A673 (cell line): ENCODE results near the gene MTOR. TPM values are rescaled to one million over a fixed set of nuclear protein-coding genes. Genes with fewer than 3 reads are reported as not detected.
"Not testable (repeated sequence)": the region's sequence is repeated elsewhere in the genome, so short reads cannot be mapped to it uniquely, and the experiment has no call there.

ENCODE experiments used
- BruUV-seq: library from RNA; stranded (reverse); fragments of 400-500 nt; replicated peaks from 2 replicates; lab custom pipeline; 2021; lab: Mats Ljungman, UMichigan
- CTCF ChIA-PET: fragments of 300-600 bp; sonication (Branson Sonifier 250); formaldehyde crosslinking; loops from one replicate; lab custom pipeline; 2022; ENCODE audit warnings: antibody characterized with exemption; lab: Charles Lee
- POLR2A ChIA-PET: fragments of 300-600 bp; sonication (Branson Sonifier 250); formaldehyde crosslinking; loops from one replicate; lab custom pipeline; 2022; ENCODE audit warnings: antibody characterized with exemption; ENCODE audit not compliant: low non-redundant PET; lab: Charles Lee
- DNase-seq: peaks from one replicate; pipeline ENCODE4 v3.0.0-alpha.2; 2015; ENCODE audit warnings: low spot score
- H3K27ac ChIP-seq: fragments of 200-600 bp; sonication (generic); 2 replicates; pipeline ENCODE4 v1.5.1; 2016; ENCODE audit warnings: mixed run types, low read depth, mild to moderate bottlenecking, mixed read lengths, antibody characterized with exemption, low read length; ENCODE audit not compliant: poor library complexity, severe bottlenecking
- H3K27me3 ChIP-seq: fragments of 200-600 bp; sonication (generic); replicated peaks from 2 replicates; pipeline ENCODE4 v1.6.1; 2017; ENCODE audit warnings: mixed run types, low read depth, mild to moderate bottlenecking, mixed read lengths, antibody characterized with exemption, low read length; ENCODE audit not compliant: insufficient read depth, poor library complexity
- H3K36me3 ChIP-seq: fragments of 200-600 bp; sonication (generic); 2 replicates; pipeline ENCODE4 v1.6.1; 2016; ENCODE audit warnings: mixed run types, mild to moderate bottlenecking, mixed read lengths, antibody characterized with exemption, low read length; ENCODE audit not compliant: insufficient read depth, poor library complexity, severe bottlenecking
- H3K4me1 ChIP-seq: fragments of 200-600 bp; sonication (generic); 2 replicates; pipeline ENCODE4 v1.6.1; 2017; ENCODE audit warnings: mixed run types, mild to moderate bottlenecking, mixed read lengths, antibody characterized with exemption, low read length; ENCODE audit not compliant: insufficient read depth, poor library complexity, severe bottlenecking
- H3K4me3 ChIP-seq: fragments of 200-600 bp; sonication (generic); 2 replicates; pipeline ENCODE4 v1.5.1; 2016; ENCODE audit warnings: low read depth, mixed run types, mild to moderate bottlenecking, mixed read lengths, low read length; ENCODE audit not compliant: poor library complexity, severe bottlenecking
- H3K9me3 ChIP-seq: fragments of 200-600 bp; sonication (generic); 2 replicates; pipeline ENCODE4 v1.6.1; 2016; ENCODE audit warnings: mixed run types, low read depth, mild to moderate bottlenecking, mixed read lengths, antibody characterized with exemption, low read length; ENCODE audit not compliant: poor library complexity, severe bottlenecking
- CTCF ChIP-seq: fragments of 300-800, 200-600 bp; sonication (generic); conservative IDR thresholded peaks from 2 replicates; pipeline ENCODE4 v1.5.1; 2017; ENCODE audit warnings: low read depth, mild to moderate bottlenecking, antibody characterized with exemption, low read length, moderate library complexity, mixed read lengths
- EZH2 ChIP-seq: fragments of 200-600 bp; sonication (generic); IDR thresholded peaks from 2 replicates; pipeline ENCODE4 v1.6.1; 2017; ENCODE audit warnings: borderline replicate concordance, low read depth, mild to moderate bottlenecking, mixed read lengths, antibody characterized with exemption, low read length; ENCODE audit not compliant: poor library complexity, severe bottlenecking
- intact Hi-C: fragments of 100-400 bp; cut with micrococcal nuclease; formaldehyde crosslinking; loops from one replicate; pipeline ENCODE4 v1.10.0; 2022; ENCODE audit not compliant: unreplicated experiment
- total RNA-seq: library from RNA; stranded (reverse); gene quantifications from 2 replicates; pipeline ENCODE4 v1.2.3, GENCODE V29; 2021

The MTOR gene
- total RNA-seq, 1 experiment from 2014 or later, result 63.7 TPM

- intact Hi-C loops, result no loop called here
- DNase-seq, result peak; percentile 91
- Histone ChIP-seq H3K27me3 (no peaks in the 10 kb centered on the region), H3K4me1 (no peaks in the 10 kb centered on the region), H3K36me3 (no peaks in the 10 kb centered on the region), H3K9me3 (no peaks in the 10 kb centered on the region), H3K27ac (peak within 1 kb of the TSS; percentile 95), H3K4me3 (peak within 1 kb of the TSS; percentile 95)
- ChIA-PET CTCF (no interaction called here), POLR2A (interaction anchor here (0.7 kb wide), 1 partner anchor 176 kb away, joined by 4 read pairs; no protein-coding TSS in a partner anchor)
- TF ChIP-seq CTCF, result no peak
- no peak for TF ChIP-seq EZH2
- BruUV-seq, result no TSS peak
These were observed 10.7 kb upstream of the MTOR start, which contains the start of gene UBIAD1 for GRCh38 chr1:11272832-11273594. TSS of gene UBIAD1 (plus strand) at chr1:11273198. CDS start at chr1:11273532, 334 bp downstream.

- H3K9me3 ChIP-seq, result no peaks in the 10 kb centered on the region
- no peaks in the 10 kb centered on the region for H3K4me1 ChIP-seq
- intact Hi-C loops, result no loop called here
- H3K27ac ChIP-seq, result no peak overlapping the region
- no peak for TF ChIP-seq CTCF
- BruUV-seq, result no TSS peak
- POLR2A ChIA-PET, result interaction anchor here (0.7 kb wide), 1 partner anchor 175 kb away, joined by 4 read pairs; no protein-coding TSS in a partner anchor
- CTCF ChIA-PET, result no interaction called here
- DNase-seq, result no peak
- H3K4me3 ChIP-seq, result peak overlapping the region; percentile 32
- H3K27me3 ChIP-seq, result no peaks in the 10 kb centered on the region
- no peaks in the 10 kb centered on the region for H3K36me3 ChIP-seq
These were observed 10.1 kb upstream of the MTOR start for GRCh38 chr1:11272544-11272831.

GRCh38 chr1:11267350-11268337 is 5.3 kb upstream of the MTOR start:
- H3K27ac ChIP-seq, H3K36me3 ChIP-seq, H3K27me3 ChIP-seq, DNase-seq, H3K4me1 ChIP-seq, BruUV-seq, H3K9me3 ChIP-seq, POLR2A ChIA-PET, H3K4me3 ChIP-seq, CTCF ChIA-PET, intact Hi-C loops: not testable (repeated sequence)
